ENCODE results near the gene ZNF655.
"Not testable (repeated sequence)": the region's sequence is repeated elsewhere in the genome, so short reads cannot be mapped to it uniquely, and the experiment has no call there.

Gene ZNF655

GRCh38 chr7:99560834-99561736 lies 2.6 kb downstream of the ZNF655 start:
- DNase-seq (ENCODE audit: low read depth, low spot score): no peak

- no peak for DNase-seq (ENCODE audit: low read depth, low spot score)
Measured at GRCh38 chr7:99561737-99562051, 3.3 kb downstream of the ZNF655 start.

GRCh38 chr7:99562114-99562784 lies 3.8 kb downstream of the ZNF655 start:
- no peak for DNase-seq (ENCODE audit: low read depth, low spot score)

- DNase-seq (ENCODE audit: low read depth, low spot score): peak; percentile 81
Measured at GRCh38 chr7:99562832-99563231, 4.4 kb downstream of the ZNF655 start.

- no peak for DNase-seq (ENCODE audit: low read depth, low spot score)
Measured at GRCh38 chr7:99563650-99564049, 5.2 kb downstream of the ZNF655 start.

- not testable (repeated sequence) for DNase-seq (ENCODE audit: low read depth, low spot score)
Measured at GRCh38 chr7:99568770-99569169, 10.3 kb downstream of the ZNF655 start.

GRCh38 chr7:99571768-99572167 lies 13.3 kb downstream of the ZNF655 start:
- no peak for DNase-seq (ENCODE audit: low read depth, low spot score)

- DNase-seq (ENCODE audit: low read depth, low spot score): no peak
Measured at GRCh38 chr7:99573257-99573656, 14.8 kb downstream of the ZNF655 start.

- no peak for DNase-seq (ENCODE audit: low read depth, low spot score)
Measured at GRCh38 chr7:99576251-99576650, 17.8 kb downstream of the ZNF655 start.

GRCh38 chr7:99579281-99579955 lies 21.0 kb downstream of the ZNF655 start:
- DNase-seq (ENCODE audit: low read depth, low spot score): no peak

GRCh38 chr7:99579956-99580777 lies 21.7 kb downstream of the ZNF655 start:
- no peak for DNase-seq (ENCODE audit: low read depth, low spot score)

- DNase-seq (ENCODE audit: low read depth, low spot score): not testable (repeated sequence)
Measured at GRCh38 chr7:99580778-99581332, 22.4 kb downstream of the ZNF655 start.

GRCh38 chr7:99588868-99589267 lies 30.4 kb downstream of the ZNF655 start:
- no peak for DNase-seq (ENCODE audit: low read depth, low spot score)

- DNase-seq (ENCODE audit: low read depth, low spot score): no peak
Measured at GRCh38 chr7:99594948-99595745, 36.7 kb downstream of the ZNF655 start.

- no peak for DNase-seq (ENCODE audit: low read depth, low spot score)
Measured at GRCh38 chr7:99596408-99596955, 38.0 kb downstream of the ZNF655 start.

GRCh38 chr7:99597762-99598501 lies 39.5 kb downstream of the ZNF655 start, which contains the start of gene TMEM225B:
TSS of gene TMEM225B (plus strand) at chr7:99598267. CDS start at chr7:99604389, 6,122 bp downstream.
- no peak for DNase-seq (ENCODE audit: low read depth, low spot score)

- no peak for DNase-seq (ENCODE audit: low read depth, low spot score)
Measured at GRCh38 chr7:99599836-99600235, 41.4 kb downstream of the ZNF655 start.

- no peak for DNase-seq (ENCODE audit: low read depth, low spot score)
Measured at GRCh38 chr7:99601656-99602310, 43.3 kb downstream of the ZNF655 start.

GRCh38 chr7:99605527-99605926 lies 47.1 kb downstream of the ZNF655 start:
- no peak for DNase-seq (ENCODE audit: low read depth, low spot score)

All from brain pericyte (primary cell).